Left forelimb (tissue), 1 donor: ENCODE results near the gene LRP8.
"Not testable (repeated sequence)": the region's sequence is repeated elsewhere in the genome, so short reads cannot be mapped to it uniquely, and the experiment has no call there.

Source experiments
- DNase-seq: peaks from one replicate; pipeline ENCODE4 v3.0.0-alpha.2; 2018; ENCODE audit warnings: low spot score

The LRP8 gene

DNA sequence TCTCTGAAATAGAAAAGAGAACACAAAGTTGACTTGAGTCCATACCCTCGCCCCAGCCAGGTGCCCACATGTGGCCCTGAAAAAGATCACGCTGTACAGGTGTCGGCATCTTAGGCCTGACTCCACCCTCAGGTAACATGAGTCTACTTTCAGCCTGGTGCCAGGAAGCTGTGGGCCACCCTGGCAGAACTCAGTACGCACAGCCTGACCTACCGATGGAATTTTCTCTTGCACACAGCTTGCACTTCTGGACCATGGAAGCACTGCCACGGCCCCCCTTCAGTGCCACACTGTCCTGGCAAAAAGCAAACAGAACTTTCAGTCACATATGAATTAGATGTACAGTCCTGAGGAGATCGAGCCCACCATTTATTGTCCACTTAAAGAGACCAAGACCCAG, 109.7 kb downstream of the LRP8 start:
- no peak for DNase-seq

DNA sequence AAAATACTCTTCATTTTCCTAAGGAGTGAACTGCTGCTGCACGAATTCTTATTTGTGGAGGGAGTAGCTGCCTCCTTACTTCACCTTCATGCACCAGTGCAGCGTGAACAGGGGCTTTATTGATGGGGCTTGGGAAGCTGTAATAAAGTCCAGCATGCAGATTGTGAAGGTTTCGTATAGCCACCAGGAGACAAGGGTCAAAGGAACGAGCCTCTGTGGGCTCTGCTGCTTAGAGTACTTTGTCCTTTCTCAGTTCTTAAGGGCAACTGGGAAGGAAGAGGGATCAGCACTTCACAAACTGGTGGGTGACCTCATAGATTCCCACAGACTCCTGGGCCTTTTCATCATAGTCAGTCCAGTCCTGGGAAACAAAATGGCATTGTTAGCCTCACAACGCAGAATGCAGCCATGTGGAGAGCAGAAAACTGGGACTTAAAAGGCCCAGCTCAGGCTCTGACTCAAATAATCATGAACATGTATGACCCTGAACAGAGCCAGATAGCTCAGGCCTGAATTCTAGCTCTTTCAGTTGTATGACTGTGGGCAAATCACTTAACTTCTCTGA, 113.4 kb downstream of the LRP8 start:
- no peak for DNase-seq

DNA sequence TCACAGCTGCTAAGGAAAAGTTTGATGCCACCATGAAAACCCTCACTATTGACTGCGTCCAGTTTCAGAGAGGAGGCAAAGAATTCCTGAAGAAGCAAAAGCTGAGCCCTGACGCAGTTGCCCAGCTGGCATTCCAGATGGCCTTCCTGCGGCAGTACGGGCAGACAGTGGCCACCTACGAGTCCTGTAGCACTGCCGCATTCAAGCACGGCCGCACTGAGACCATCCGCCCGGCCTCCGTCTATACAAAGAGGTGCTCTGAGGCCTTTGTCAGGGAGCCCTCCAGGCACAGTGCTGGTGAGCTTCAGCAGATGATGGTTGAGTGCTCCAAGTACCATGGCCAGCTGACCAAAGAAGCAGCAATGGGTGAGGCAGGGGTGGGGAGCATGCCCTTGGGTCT, 116.9 kb downstream of the LRP8 start:
- DNase-seq: no peak

DNA sequence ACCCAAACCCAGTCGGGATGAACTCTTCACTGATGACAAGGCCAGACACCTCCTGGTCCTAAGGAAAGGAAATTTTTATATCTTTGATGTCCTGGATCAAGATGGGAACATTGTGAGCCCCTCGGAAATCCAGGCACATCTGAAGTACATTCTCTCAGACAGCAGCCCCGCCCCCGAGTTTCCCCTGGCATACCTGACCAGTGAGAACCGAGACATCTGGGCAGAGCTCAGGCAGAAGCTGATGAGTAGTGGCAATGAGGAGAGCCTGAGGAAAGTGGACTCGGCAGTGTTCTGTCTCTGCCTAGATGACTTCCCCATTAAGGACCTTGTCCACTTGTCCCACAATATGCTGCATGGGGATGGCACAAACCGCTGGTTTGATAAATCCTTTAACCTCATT, 117.5 kb downstream of the LRP8 start:
- DNase-seq: no peak

DNA sequence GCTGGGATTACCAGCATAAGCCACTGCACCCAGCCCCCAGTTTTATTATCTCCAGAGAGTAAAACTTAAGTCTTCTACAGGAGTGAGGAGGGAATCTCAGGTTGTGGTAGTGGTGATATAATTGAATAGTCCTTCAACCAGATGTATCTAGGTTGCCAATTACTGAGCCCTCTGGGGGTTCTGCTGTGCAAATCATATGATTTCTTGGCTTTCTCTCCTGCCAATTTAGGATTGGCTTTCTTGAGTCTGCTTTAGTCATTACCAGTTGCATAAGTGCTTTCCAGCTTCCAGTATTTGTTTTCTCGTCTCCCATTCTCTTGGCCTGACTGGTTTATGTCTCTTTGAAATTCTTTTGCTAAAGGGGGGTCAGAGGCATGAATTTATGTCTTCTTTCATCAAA, 120.1 kb downstream of the LRP8 start:
- DNase-seq: no peak

DNA sequence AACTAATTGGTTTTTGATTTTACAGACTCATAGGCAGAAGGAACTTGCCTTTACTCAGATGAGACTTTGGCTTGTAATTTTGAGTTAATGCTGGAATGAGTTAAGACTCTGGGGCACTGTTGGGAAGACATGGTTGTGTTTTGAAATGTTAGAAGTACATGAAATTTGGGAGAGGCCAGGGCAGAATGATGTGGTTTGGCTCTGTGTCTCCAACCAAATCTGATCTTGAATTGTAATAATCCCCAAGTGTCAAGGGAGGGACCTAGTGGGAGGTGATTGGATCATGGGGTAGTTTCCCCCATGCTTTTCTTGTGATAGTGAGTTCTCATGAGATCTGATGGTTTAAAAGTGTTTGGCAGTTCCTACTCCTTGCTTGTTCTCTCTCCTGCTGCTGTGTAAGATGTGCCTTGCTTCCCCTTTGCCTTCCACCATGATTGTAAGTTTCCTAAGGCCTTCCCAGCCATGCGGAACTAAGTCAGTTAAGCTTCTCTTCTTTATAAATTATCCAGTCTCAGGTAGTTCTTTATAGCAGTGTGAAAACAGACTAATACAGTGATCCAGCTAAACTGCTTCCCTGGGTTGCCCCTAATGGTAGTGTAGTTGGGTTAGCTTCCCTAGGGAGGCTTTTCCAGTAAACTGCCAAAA, 121.0 kb downstream of the LRP8 start:
- no peak for DNase-seq

DNA sequence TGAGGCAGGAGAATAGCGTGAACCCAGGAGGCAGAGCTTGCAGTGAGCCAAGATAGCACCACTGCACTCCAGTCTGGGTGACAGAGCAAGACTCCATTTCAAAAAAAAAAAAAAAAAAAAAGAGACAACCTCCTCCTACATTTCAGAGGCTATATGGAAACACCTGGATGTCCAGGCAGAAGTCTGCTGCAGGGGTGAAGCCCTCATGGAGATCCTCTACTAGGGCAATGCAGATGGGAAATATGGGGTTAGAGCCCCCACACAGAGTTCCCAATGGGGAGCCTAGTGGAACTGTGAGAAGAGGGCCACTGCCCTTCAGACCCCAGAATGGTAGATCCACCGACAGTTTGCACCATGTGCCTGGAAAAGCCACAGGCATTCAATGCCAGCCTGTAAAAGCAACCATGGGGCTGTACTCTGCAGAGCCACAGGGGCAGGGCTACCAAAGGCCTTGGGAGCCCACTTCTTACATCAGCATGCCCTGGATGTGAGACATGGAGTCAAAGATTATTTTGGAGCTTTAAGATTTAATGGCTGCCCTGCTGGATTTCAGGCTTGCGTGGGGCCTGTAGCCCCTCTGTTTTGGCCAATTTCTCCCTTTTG, 121.7 kb downstream of the LRP8 start:
- DNase-seq: not testable (repeated sequence)

DNA sequence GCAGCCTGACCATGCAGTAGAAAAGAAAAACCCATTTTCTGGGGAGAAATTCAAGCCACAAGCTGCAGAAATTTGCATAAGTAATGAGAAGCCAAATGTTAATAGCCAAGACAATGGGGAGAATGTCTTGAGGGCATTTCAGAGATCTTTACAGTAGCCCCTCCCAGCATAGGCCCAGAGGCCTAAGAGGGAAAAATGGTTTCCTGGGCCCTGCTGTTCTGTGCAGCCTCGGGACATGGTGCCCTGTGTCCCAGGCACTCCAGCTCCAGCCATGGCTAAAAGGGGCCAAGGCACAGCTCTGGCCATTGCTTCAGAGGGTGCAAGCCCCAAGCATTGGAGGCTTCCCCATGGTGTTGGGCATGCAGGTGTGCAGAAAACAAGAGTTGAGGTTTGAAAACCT, 122.4 kb downstream of the LRP8 start:
- not testable (repeated sequence) for DNase-seq

DNA sequence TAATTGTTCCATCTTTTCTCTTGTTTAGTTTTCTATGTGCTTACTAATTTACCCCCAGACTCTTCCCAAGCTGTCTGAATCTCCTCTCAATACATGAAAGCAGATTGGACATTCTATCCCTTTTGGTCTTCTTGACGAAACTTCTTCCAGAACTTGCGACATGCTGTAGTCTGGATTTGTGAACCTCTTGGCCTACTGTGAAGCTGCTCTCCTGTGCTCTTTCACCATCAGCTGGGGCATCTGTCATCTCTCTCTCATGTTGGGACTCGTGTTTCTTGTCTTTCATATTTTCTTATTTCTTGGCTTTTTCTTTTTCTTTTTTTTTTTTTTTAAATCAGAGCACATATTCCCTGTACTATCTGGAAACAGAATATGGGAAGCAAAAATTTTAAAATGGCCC, 124.4 kb downstream of the LRP8 start:
- no peak for DNase-seq

DNA sequence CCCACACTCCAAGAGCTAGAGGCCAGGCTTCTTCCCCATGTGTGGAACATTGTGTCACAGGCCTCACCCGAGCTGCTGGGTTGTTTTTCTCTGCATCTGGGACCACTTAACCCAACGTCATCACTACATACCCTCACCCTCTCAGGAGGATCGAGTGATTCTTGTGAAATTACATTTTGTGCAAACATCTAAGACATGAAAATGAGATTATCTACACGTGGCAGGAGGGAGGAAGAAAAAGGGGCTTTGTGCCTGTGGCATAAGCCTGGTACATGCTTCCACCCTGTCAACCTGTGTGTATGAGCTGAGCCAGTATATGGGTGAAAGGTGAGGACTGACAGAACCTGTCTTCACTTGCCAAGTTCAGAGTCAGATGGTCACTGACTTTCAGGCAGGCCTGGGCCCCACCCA, 129.6 kb downstream of the LRP8 start:
- peak; percentile 15 for DNase-seq

DNA sequence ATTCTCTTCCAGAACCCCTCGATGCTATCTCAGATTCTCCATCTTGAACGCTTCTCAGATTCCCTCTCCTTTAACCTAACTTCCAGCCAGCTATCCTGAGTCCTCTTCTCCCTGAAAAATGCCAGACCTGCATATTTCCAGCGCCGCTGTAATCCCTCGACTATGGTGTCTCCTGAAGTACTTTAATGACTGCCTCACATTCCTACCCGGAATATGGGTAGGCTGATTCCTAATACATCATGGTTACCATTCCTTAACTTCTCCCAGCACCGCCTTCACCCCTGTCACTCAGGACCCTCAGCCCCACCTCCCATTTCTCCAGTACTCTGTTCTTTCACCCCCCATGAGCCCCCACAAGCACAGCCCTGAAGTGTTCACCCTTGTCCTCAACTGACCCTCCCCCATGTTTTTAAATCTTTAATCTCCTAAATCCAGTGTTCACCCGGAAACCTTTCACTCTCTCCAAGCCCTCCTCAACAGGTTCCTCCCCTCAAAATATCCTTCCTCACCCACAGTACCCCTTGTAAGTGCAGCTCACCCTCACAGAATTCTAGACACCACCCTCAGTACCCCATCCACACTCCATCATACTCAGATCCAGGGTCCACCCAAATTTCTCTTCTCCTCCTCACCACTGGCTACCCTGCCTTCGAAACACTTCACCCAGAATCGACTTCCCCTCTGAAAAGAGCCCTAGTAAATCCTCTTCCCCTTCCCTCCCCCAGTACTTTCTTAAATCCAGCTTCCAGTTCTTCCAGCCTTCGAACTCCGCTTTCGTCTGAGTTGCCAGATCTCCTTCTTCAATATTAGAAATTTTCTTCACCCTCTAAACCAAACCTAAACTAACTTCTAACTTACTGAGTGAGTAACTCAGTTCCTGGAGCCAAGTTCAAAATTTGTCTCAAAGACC, 130.3 kb downstream of the LRP8 start:
- DNase-seq: peak; percentile 63

DNA sequence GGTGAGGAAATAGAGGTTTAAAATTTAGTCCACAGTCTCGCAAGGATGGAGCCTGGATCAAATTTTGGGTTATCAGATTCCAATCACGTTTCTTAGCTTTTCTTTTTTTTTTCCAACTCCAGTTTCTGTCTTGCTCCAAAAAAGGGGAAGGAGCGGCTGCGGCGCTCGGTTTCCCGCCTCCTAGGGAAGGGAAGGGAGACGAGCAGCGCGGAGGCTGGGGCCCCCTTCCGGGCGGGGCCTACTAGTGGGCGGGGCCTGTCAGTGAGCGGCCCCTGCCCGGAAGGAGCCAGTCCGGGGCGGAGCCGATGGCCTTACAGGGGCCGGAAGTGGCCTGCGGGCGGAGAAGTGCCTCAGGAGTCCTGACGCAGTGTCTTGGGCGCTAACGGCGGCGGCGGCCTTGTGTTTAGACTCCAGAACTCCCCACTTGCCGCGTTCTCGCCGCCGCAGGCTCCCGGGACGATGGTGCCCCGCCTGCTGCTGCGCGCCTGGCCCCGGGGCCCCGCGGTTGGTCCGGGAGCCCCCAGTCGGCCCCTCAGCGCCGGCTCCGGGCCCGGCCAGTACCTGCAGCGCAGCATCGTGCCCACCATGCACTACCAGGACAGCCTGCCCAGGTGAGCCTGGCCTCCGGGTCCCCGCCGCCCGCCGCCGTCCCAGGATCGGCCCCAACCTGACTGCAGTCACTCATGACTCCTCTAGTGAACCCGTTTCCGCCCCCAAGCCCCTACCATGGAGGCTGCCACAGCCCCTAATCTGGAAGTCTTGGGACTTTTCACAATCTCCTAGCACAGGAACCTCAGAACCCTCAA, 131.2 kb downstream of the LRP8 start, which contains the start of gene CPT2:
Gene CPT2, plus strand, starts transcription at position 340 of the 806 bp plus-strand sequence. Its CDS starts 120 bp downstream, at position 460.
- peak; percentile 91 for DNase-seq

DNA sequence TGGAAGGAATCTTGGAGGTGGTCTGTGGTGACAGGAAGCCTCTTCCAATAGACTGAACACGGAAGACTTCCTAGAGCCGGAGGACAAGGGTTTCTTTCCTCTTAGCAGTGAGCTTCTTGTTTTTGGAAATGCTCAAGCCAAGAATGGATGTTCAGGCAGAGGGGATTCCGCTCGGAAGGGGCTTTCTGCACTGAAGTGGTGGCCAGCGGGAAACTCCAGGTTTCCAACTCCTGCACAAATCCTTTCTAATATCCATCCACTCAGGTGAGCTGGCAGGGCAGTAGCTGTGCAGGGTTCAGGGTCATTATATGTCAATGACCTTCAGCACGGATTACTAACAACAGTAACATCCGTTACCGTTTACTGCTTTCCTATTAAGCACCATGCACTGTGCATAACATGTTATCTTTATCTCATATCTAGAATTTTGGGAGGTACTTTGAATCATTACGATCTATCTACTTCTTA, 131.8 kb downstream of the LRP8 start:
- peak; percentile 57 for DNase-seq

DNA sequence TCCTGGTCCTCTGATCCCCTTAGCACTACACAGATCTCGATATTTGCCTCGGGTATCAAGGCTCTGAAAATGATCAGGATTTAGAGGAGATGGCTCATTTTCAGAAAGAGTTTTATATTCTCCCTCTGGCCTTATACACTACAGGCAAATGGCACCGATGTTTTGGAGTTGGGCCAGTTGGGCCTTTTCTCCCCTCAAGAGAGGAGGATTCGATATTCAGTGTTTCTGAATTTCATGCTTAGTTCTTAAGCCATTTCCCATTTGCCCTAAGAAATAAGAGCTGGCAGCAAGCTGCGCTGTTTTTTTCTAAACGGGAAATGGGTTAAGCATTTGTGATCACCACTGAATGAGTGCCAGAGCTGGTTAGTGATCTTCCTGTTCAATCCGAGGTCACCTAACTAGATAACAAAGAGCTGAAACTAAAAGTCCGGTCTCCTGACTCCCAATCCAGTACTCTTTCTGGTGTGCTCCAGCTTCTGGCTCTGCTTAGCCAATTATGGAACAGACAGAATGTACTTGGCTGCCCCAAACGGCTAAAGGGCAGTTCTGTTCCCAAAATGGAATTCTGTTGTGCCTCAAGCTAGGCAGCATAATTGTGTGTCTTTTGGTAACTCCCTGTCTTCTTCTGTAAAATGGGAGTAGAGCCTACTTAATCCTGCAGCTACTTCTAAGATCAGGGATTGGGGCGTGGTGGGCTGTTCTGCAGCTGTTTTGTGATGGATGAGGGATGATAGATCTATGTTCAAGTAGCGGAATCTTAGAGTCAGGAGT, 132.4 kb downstream of the LRP8 start:
- DNase-seq: peak; percentile 52
